Keratinocyte (primary cell): ENCODE measurements around the gene MAGEA1. TPM values are rescaled to one million over a fixed set of nuclear protein-coding genes. Genes with fewer than 3 reads are reported as not detected.

Experiments used
- DNase-seq: peaks from one replicate; pipeline ENCODE4 v3.0.0-alpha.2; 2011; ENCODE audit warnings: low read depth, missing footprints, low spot score
- FAIRE-seq: peaks from 2 replicates; lab custom pipeline; 2011; peaks lifted over from hg19 to GRCh38; lab: Jason Lieb, UNC
- H2AFZ ChIP-seq: 2 replicates; pipeline ENCODE4 v1.6.0; 2012; ENCODE audit warnings: low read length, control low read depth, inconsistent platforms; ENCODE audit not compliant: control insufficient read depth
- H3K27ac ChIP-seq: 2 replicates; pipeline ENCODE4 v1.5.1; 2011; ENCODE audit warnings: low read length; ENCODE audit not compliant: control insufficient read depth, insufficient read depth
- H3K27me3 ChIP-seq: 3 replicates; pipeline ENCODE4 v1.6.0; 2011; ENCODE audit warnings: low read length; ENCODE audit not compliant: control insufficient read depth, insufficient read depth; ENCODE audit errors: extremely low read depth
- H3K36me3 ChIP-seq, 2 experiments: 2 replicates in 1 of 2; 3 replicates in 1 of 2; pipeline ENCODE4 v1.5.1; 2011; ENCODE audit warnings: low read length in 2 of 2, mild to moderate bottlenecking in 1 of 2; ENCODE audit not compliant: control insufficient read depth in 2 of 2, insufficient read depth in 2 of 2; ENCODE audit errors: extremely low read depth in 1 of 2
- H3K4me1 ChIP-seq: 3 replicates; pipeline ENCODE4 v1.5.1; 2011; ENCODE audit warnings: low read length; ENCODE audit not compliant: control insufficient read depth, insufficient read depth; ENCODE audit errors: extremely low read depth
- H3K4me2 ChIP-seq: 3 replicates; pipeline ENCODE4 v1.6.0; 2011; ENCODE audit warnings: low read depth, low read length; ENCODE audit not compliant: control insufficient read depth, insufficient read depth; ENCODE audit errors: extremely low read depth
- H3K4me3 ChIP-seq, 3 experiments: fragments of 200-600 bp in 1 of 3; sonication (generic) in 1 of 3; 2 replicates in 2 of 3; 3 replicates in 1 of 3; pipeline ENCODE4 v1.5.1; 2011 to 2016; ENCODE audit warnings: low read length in 3 of 3, mild to moderate bottlenecking in 3 of 3, control low read depth in 2 of 3, inconsistent platforms in 1 of 3, low read depth in 1 of 3, mixed read lengths in 1 of 3, mixed run types in 1 of 3, moderate library complexity in 1 of 3; ENCODE audit not compliant: control insufficient read depth in 2 of 3, insufficient read depth in 2 of 3; ENCODE audit errors: extremely low read depth in 1 of 3
- H3K79me2 ChIP-seq: 2 replicates; pipeline ENCODE4 v1.6.0; 2012; ENCODE audit warnings: low read length; ENCODE audit not compliant: control insufficient read depth, insufficient read depth
- H3K9ac ChIP-seq: 3 replicates; pipeline ENCODE4 v1.6.0; 2011; ENCODE audit warnings: low read length; ENCODE audit not compliant: control insufficient read depth, insufficient read depth; ENCODE audit errors: extremely low read depth
- H3K9me1 ChIP-seq: 3 replicates; pipeline ENCODE4 v1.6.0; 2011; ENCODE audit warnings: low read length; ENCODE audit not compliant: control insufficient read depth, insufficient read depth; ENCODE audit errors: extremely low read depth
- H3K9me3 ChIP-seq: 2 replicates; pipeline ENCODE4 v1.5.1; 2012; ENCODE audit warnings: low read depth, low read length; ENCODE audit not compliant: control insufficient read depth
- H4K20me1 ChIP-seq: 3 replicates; pipeline ENCODE4 v1.6.0; 2011; ENCODE audit warnings: low read length; ENCODE audit not compliant: control insufficient read depth, insufficient read depth; ENCODE audit errors: extremely low read depth
- CTCF ChIP-seq, 3 experiments: IDR thresholded peaks in 1 of 3; conservative IDR thresholded peaks in 1 of 3; optimal IDR thresholded peaks in 1 of 3; 2 replicates in 2 of 3; 3 replicates in 1 of 3; pipeline versions ENCODE3 to v1.5.1; 2011; ENCODE audit warnings: low read length in 3 of 3, mild to moderate bottlenecking in 3 of 3, moderate library complexity in 2 of 3, control low read depth in 1 of 3, inconsistent platforms in 1 of 3; ENCODE audit not compliant: insufficient read depth in 2 of 3; ENCODE audit errors: extremely low read depth in 1 of 3
- EZH2 ChIP-seq: IDR thresholded peaks from one replicate; pipeline ENCODE4 v1.6.1; 2012; ENCODE audit warnings: inconsistent platforms, mild to moderate bottlenecking, low read length, moderate library complexity
- dilution Hi-C: fragments of 300-500 bp; cut with MboI; formaldehyde crosslinking; loops from one replicate; pipeline ENCODE4 v1.7.0; 2020; ENCODE audit warnings: low sequenced_read_pairs; ENCODE audit not compliant: extremely low pct_ligation_motif_present
- polyA plus RNA-seq, 5 experiments: library from polyadenylated mRNA; depleted of rRNA in 3 of 5; stranded (reverse) in 3 of 5; stranded (forward) in 1 of 5; unstranded in 1 of 5; fragments of >200 nt; gene quantifications; 1 replicate in 1 of 5; 2 replicates in 3 of 5; 3 replicates in 1 of 5; pipeline versions ENCODE4 v1.2.1 to v1.2.3, GENCODE V29; 2011 to 2012; ENCODE audit warnings: missing spikeins in 2 of 5, low read depth in 1 of 5, low replicate concordance in 1 of 5

The MAGEA1 gene
- polyA plus RNA-seq, 1 donor (not counting 4 experiments of a cell fraction or from before 2014, with no cell fraction given): not detected

- H3K4me2 ChIP-seq: no peak overlapping the region
- H3K36me3 ChIP-seq: no peaks in the 10 kb centered on the region
- dilution Hi-C loops: no loop called here
- H3K4me3 ChIP-seq: no peak overlapping the region
- H4K20me1 ChIP-seq: no peaks in the 10 kb centered on the region
- no peak overlapping the region for H2AFZ ChIP-seq
- H3K27ac ChIP-seq: no peak overlapping the region
- no peak overlapping the region for H3K9ac ChIP-seq
- H3K9me1 ChIP-seq: no peaks in the 10 kb centered on the region
- TF ChIP-seq CTCF (optimal IDR thresholded peaks at IDR 0.05 in 1 of 3, IDR thresholded peaks at IDR 0.05 in 1 of 3, conservative IDR thresholded peaks at IDR 0.05 in 1 of 3; ENCODE audit: extremely low read depth in 1 of 3, insufficient read depth in 2 of 3, low read length in 3 of 3) (no peak), EZH2 (no peak)
- FAIRE-seq (no peak), DNase-seq (no peak)
- H3K27me3 ChIP-seq: peaks cover under 1% of the 10 kb centered on the region
- H3K4me1 ChIP-seq: no peaks in the 10 kb centered on the region
- H3K9me3 ChIP-seq: no peaks in the 10 kb centered on the region
- H3K79me2 ChIP-seq: no peaks in the 10 kb centered on the region
These were observed 30.3 kb downstream of the MAGEA1 start for GRCh38 chrX:153209347-153209746.

GRCh38 chrX:153214934-153215333 lies 35.9 kb downstream of the MAGEA1 start:
- Histone ChIP-seq H3K4me3 (no peak overlapping the region), H3K4me1 (no peaks in the 10 kb centered on the region), H2AFZ (no peak overlapping the region), H3K4me2 (no peak overlapping the region), H3K9me1 (no peaks in the 10 kb centered on the region), H3K9ac (no peak overlapping the region), H3K27ac (no peak overlapping the region), H3K36me3 (no peaks in the 10 kb centered on the region), H4K20me1 (no peaks in the 10 kb centered on the region), H3K9me3 (no peaks in the 10 kb centered on the region), H3K27me3 (no peaks in the 10 kb centered on the region), H3K79me2 (no peaks in the 10 kb centered on the region)
- dilution Hi-C loops: no loop called here
- FAIRE-seq (no peak), DNase-seq (no peak)
- TF ChIP-seq EZH2 (no peak), CTCF (optimal IDR thresholded peaks at IDR 0.05 in 1 of 3, IDR thresholded peaks at IDR 0.05 in 1 of 3, conservative IDR thresholded peaks at IDR 0.05 in 1 of 3; ENCODE audit: extremely low read depth in 1 of 3, insufficient read depth in 2 of 3, low read length in 3 of 3) (no peak)
